Mesodermal cell (in vitro differentiated cells): Measurements from ENCODE around the gene ACP4.

Source experiments
- H3K27ac ChIP-seq: 2 replicates; pipeline ENCODE4 v1.7.0; 2013; ENCODE audit warnings: mild to moderate bottlenecking, low read depth, low read length, moderate library complexity; ENCODE audit not compliant: severe bottlenecking
- H3K36me3 ChIP-seq: 2 replicates; pipeline ENCODE4 v1.7.1; 2013; ENCODE audit warnings: mild to moderate bottlenecking, low read length, moderate library complexity; ENCODE audit not compliant: control insufficient read depth, insufficient read depth
- H3K4me1 ChIP-seq: one replicate; pipeline ENCODE4 v1.7.1; 2013; ENCODE audit warnings: mild to moderate bottlenecking, low read length; ENCODE audit not compliant: insufficient read depth, control insufficient read depth, poor library complexity, severe bottlenecking
- H3K4me3 ChIP-seq: 2 replicates; pipeline ENCODE4 v1.7.0; 2013; ENCODE audit warnings: low read length, control low read depth, mild to moderate bottlenecking; ENCODE audit not compliant: insufficient read depth, poor library complexity, severe bottlenecking; ENCODE audit errors: extremely low read depth
- H3K9me3 ChIP-seq: 2 replicates; pipeline ENCODE4 v1.7.1; 2013; ENCODE audit warnings: mild to moderate bottlenecking, low read length, moderate library complexity; ENCODE audit not compliant: control insufficient read depth
- WGBS, 2 experiments: methylation state at CpG; one replicate each; pipeline ENCODE4 v1.1.5; 2013; ENCODE audit warnings: missing lambda C conversion rate in 2 of 2; ENCODE audit not compliant: insufficient coverage in 2 of 2; 5-methylcytosine and 5-hydroxymethylcytosine counted together

Gene ACP4

GRCh38 chr19:50822661-50823208, 32.5 kb downstream of the ACP4 start:
- Histone ChIP-seq H3K36me3 (no peaks in the 10 kb centered on the region), H3K27ac (no peak overlapping the region), H3K4me3 (no peak overlapping the region), H3K4me1 (no peaks in the 10 kb centered on the region), H3K9me3 (no peaks in the 10 kb centered on the region)
- WGBS, 2 experiments = 70 to 75% methylated on average over 6 of the region's 7 CpGs

- H3K36me3 ChIP-seq = no peaks in the 10 kb centered on the region
- no peak within 1 kb of the TSS for H3K4me3 ChIP-seq
- H3K4me1 ChIP-seq = no peaks in the 10 kb centered on the region
- H3K9me3 ChIP-seq = no peaks in the 10 kb centered on the region
- no peak within 1 kb of the TSS for H3K27ac ChIP-seq
- WGBS, 2 experiments = 75 to 84% methylated on average over 5 to 8 of the region's 14 CpGs
Measured at GRCh38 chr19:50823389-50824042, 33.3 kb downstream of the ACP4 start, which contains the start of gene KLK1. TSS of gene KLK1 (minus strand) at chr19:50823787. CDS start at chr19:50823748, 39 bp downstream.

- WGBS, 2 experiments = 88 to 89% methylated on average over 38 of the region's 43 CpGs
- no peaks in the 10 kb centered on the region for H3K36me3 ChIP-seq
- no peak overlapping the region for H3K4me3 ChIP-seq
- no peak overlapping the region for H3K27ac ChIP-seq
- H3K4me1 ChIP-seq = no peaks in the 10 kb centered on the region
- H3K9me3 ChIP-seq = no peaks in the 10 kb centered on the region
Measured at GRCh38 chr19:50826492-50827240, 36.5 kb downstream of the ACP4 start.

- Histone ChIP-seq H3K4me1 (no peaks in the 10 kb centered on the region), H3K27ac (no peak overlapping the region), H3K4me3 (no peak overlapping the region), H3K36me3 (no peaks in the 10 kb centered on the region), H3K9me3 (no peaks in the 10 kb centered on the region)
- WGBS, 2 experiments = 88 to 90% methylated on average over 1 to 2 of the region's 14 CpGs
Measured at GRCh38 chr19:50827476-50827875, 37.3 kb downstream of the ACP4 start.

GRCh38 chr19:50829801-50830200, 39.6 kb downstream of the ACP4 start:
- no peaks in the 10 kb centered on the region for H3K4me1 ChIP-seq
- 100% methylated on average over 1 of the region's 5 CpGs; no CpG with 5 or more reads in 1 of the 2 experiments for WGBS, 2 experiments
- H3K36me3 ChIP-seq = no peaks in the 10 kb centered on the region
- no peak overlapping the region for H3K27ac ChIP-seq
- no peaks in the 10 kb centered on the region for H3K9me3 ChIP-seq
- no peak overlapping the region for H3K4me3 ChIP-seq

GRCh38 chr19:50830266-50831025, 40.2 kb downstream of the ACP4 start:
- H3K4me3 ChIP-seq = no peak overlapping the region
- H3K9me3 ChIP-seq = no peaks in the 10 kb centered on the region
- H3K27ac ChIP-seq = no peak overlapping the region
- H3K36me3 ChIP-seq = no peaks in the 10 kb centered on the region
- WGBS, 2 experiments = 54 to 62% methylated on average over 5 to 6 of the region's 17 CpGs
- no peaks in the 10 kb centered on the region for H3K4me1 ChIP-seq

GRCh38 chr19:50831026-50831396, 40.8 kb downstream of the ACP4 start:
- H3K27ac ChIP-seq = no peak overlapping the region
- WGBS, 2 experiments = 72 to 79% methylated on average over 4 to 7 of the region's 7 CpGs
- no peak overlapping the region for H3K4me3 ChIP-seq
- no peaks in the 10 kb centered on the region for H3K9me3 ChIP-seq
- no peaks in the 10 kb centered on the region for H3K36me3 ChIP-seq
- H3K4me1 ChIP-seq = no peaks in the 10 kb centered on the region

- Histone ChIP-seq H3K4me1 (no peaks in the 10 kb centered on the region), H3K36me3 (no peaks in the 10 kb centered on the region), H3K4me3 (no peak overlapping the region), H3K27ac (no peak overlapping the region), H3K9me3 (no peaks in the 10 kb centered on the region)
- 72 to 91% methylated on average over 5 to 8 of the region's 8 CpGs for WGBS, 2 experiments
Measured at GRCh38 chr19:50832666-50833065, 42.5 kb downstream of the ACP4 start.

GRCh38 chr19:50833117-50833801, 43.0 kb downstream of the ACP4 start, which contains the start of gene KLK15:
TSS of gene KLK15 (minus strand) at chr19:50833574. CDS start at chr19:50831492, 2,082 bp downstream.
- 72 to 83% methylated on average over 7 to 8 of the region's 8 CpGs for WGBS, 2 experiments
- Histone ChIP-seq H3K36me3 (no peaks in the 10 kb centered on the region), H3K27ac (no peak within 1 kb of the TSS), H3K9me3 (no peaks in the 10 kb centered on the region), H3K4me1 (no peaks in the 10 kb centered on the region), H3K4me3 (no peak within 1 kb of the TSS)

- Histone ChIP-seq H3K9me3 (no peaks in the 10 kb centered on the region), H3K36me3 (no peaks in the 10 kb centered on the region), H3K27ac (no peak overlapping the region), H3K4me1 (no peaks in the 10 kb centered on the region), H3K4me3 (no peak overlapping the region)
- 85 to 92% methylated on average over 6 of the region's 6 CpGs for WGBS, 2 experiments
Measured at GRCh38 chr19:50833802-50834167, 43.6 kb downstream of the ACP4 start.
